Left renal pelvis (tissue), 4 donors: ENCODE results near the gene FHIP1A. TPM values are rescaled to one million over a fixed set of nuclear protein-coding genes. Genes with fewer than 3 reads are reported as not detected.
"Not testable (repeated sequence)": the region's sequence is repeated elsewhere in the genome, so short reads cannot be mapped to it uniquely, and the experiment has no call there.

Source experiments
- DNase-seq, 4 donors: peaks; one replicate each; pipeline ENCODE4 v3.0.0-alpha.2; 2013; ENCODE audit warnings: low read depth in 4 of 4, low spot score in 3 of 4
- polyA plus RNA-seq, 4 donors: library from polyadenylated mRNA; unstranded; fragments of 120-200 nt; gene quantifications; one replicate each; pipeline ENCODE4 v1.2.1, GENCODE V29; 2013; ENCODE audit not compliant: insufficient read length in 4 of 4

Gene FHIP1A
- 1 to 10 TPM; 2.9 to 7.1 (median 5.5) TPM for polyA plus RNA-seq

- DNase-seq: peak; percentile 70 to 83 (median 76)
Observed at GRCh38 chr4:151408630-151409469, at the start of gene FHIP1A. Gene FHIP1A, plus strand, starts transcription at chr4:151409176. Its CDS starts 157,084 bp downstream, at chr4:151566260.

- no peak for DNase-seq
Observed at GRCh38 chr4:151359576-151359975, 49.4 kb upstream of the FHIP1A start.

- DNase-seq: no peak
Observed at GRCh38 chr4:151361126-151361525, 47.9 kb upstream of the FHIP1A start.

DNA sequence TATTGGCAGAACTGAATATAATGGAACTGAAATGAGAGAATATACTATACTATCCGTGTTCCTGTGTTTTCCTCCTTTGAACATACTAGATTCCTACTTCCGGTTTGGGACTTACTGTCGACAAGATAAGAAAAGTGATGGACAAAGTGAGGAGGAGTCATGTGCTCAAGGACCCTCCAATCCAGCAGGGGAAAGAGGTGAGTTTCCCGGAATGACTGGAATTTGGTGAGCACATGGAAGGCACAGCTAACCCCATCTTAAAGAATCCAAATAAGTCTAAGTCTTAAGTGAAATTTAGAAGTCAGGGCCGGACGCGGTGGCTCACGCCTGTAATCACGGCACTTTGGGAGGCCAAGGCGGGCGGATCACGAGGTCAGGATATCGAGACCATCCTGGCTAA, 47.0 kb upstream of the FHIP1A start:
- DNase-seq: no peak

GRCh38 chr4:151362404-151363164, 46.4 kb upstream of the FHIP1A start:
- DNase-seq: peak; percentile 44 to 63 (median 50)

DNA sequence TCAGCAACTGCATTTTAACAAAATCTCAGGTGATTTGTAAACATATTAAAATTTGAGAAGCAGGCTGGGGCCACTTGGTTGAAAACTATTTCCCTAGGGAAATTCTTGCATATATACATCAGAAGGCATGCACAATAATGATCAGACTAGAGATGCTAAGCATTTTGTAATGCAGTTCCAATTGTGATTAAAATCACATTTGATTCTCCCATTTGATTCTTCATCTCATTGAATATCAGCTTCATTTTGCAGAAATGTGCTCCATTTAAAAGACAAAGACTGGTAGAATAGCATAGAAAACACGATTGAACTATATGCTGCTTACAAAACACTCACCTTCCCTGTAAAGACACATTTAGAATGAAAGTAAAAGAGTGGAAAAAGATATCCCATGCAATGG, 32.4 kb upstream of the FHIP1A start:
- DNase-seq: no peak

- no peak for DNase-seq
Observed at GRCh38 chr4:151389311-151389710, 19.7 kb upstream of the FHIP1A start.

DNA sequence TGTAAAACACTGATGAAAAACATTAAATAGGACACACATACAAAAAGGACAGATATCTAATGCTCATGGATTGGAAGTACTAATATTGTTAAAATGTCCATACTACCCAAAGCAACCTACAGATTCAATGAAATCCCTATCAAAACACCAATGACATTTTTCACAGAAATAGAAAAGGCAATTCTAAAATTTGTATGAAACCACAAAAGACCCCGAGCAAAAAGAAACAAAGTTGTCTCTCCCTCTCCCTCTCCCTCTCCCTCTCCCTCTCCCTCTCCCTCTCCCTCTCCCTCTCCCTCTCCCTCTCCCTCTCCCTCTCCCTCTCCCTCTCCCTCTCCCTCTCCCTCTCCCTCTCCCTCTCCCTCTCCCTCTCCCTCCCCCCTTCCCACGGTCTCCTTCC, 19.2 kb upstream of the FHIP1A start:
- DNase-seq: not testable (repeated sequence)

DNA sequence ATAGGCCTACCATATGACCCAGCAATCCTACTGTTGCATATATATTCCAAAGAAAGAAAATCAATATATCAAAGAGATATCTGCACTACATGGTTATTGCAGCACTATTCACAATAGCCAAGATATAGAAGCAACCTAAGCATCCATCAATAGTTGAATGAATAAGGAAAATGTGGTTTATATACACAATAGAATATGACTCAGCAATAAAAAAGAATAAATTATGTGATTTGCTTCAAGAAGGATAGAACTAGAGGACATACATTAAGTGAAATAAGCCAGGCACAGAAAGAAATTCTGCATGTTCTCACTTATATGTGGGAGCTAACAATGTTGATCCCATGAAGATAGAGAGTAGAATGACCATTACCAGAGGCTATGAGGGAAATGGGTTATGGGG, 13.1 kb upstream of the FHIP1A start:
- no peak for DNase-seq

DNA sequence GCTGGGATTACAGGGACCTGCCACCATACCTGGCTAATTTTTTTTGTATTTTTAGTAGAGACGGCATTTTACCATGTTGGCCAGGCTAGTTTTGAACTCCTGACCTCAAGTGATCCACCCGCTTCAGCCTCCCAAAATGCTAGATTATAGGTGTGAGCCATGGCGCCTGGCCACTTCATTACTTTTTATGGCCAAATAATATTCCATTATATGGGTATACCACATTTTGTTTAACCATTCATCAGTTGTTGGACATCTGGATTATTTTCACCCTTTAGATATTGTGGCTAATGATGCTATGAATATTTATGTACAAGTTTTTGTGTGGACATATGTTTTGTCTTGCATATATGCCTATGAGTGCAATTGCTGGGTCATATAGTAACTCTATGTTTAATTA, 8.6 kb upstream of the FHIP1A start:
- no peak for DNase-seq

DNA sequence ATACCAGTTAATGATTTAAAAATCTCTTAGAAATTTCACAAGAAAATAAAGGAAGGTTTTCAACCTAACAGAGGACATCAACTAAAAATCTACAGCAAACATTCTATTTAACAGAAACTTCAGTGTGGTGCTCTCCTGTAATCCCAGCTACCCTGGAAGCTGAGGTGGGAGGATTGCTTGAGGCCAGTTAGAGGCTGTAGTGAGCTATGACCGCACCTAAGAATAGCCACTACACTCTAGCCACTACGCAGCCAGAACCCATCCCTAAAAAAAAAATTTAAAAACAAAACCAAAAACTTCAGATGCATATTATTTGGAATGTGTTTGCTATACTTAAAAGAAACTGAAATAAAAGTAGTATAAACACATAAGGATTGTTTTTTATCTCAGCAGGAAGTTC, 7.2 kb upstream of the FHIP1A start:
- DNase-seq: no peak

DNA sequence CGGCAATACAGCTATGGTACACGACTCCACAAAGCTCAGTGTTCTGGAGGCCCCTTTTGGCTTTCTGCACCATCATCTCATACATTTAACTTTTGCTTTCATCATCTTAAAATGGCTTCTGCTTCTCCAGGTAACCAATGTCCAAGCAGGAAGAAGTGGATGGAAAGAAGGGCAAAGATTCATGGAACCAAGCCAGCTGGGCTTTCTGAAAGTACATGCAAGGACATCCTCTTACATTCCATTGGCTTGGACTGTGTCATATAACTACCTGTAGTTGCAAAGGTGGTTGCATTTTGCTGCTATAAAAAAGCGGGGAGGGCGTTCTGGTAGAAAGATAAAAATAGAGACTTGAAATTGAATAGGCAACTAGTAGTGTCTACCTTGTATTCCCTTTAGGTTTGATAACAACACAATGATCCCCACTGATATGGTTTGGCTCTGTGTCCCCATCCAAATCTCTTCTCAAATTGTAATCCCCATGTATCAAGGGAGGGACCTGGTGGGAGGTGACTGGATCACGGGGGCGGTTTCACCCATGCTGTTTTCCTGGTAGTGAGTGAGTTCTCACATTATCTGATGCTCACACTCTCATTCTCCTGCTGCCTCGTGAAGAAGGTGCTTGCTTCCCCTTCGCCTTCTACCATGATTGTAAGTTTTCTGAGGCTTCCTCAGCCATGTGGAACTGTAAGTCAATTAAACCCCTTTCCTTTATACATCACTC, 6.7 kb upstream of the FHIP1A start:
- DNase-seq: no peak

DNA sequence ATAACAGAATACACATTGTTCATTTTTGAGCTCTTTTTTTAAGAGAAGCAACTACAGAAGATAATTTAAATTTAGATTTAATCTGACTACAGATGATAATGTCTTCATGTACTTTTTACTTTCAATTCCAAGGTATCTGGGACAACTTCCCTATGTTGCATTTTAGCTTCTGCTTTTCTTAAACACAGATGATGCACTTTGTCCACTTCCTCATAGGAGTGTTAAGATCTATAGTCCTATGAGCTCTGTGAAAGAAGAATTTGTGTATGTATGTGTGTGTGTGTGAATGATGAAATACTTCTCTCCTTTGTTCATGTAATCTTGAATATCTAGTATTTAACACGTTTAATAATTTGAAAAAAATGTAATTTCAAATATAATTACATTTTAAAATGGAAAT, 5.3 kb upstream of the FHIP1A start:
- DNase-seq: no peak

DNA sequence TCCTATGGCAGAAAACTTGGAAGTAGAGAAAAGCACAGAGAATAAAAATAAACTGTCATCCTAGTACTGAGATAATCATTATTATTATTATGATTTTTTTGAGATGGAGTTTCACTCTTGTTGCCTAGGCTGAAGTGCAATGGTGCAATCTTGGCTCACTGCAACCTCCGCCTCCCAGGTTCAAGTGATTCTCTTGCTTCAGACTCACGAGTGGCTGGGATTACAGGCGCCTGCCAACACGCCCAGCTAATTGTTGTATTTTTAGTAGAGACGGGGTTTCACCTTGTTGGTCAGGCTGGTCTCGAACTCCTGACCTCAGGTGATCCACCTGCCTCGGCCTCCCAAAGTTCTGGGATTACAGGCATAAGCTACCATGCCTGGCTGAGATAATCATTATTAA, 4.2 kb upstream of the FHIP1A start:
- DNase-seq: not testable (repeated sequence)

DNA sequence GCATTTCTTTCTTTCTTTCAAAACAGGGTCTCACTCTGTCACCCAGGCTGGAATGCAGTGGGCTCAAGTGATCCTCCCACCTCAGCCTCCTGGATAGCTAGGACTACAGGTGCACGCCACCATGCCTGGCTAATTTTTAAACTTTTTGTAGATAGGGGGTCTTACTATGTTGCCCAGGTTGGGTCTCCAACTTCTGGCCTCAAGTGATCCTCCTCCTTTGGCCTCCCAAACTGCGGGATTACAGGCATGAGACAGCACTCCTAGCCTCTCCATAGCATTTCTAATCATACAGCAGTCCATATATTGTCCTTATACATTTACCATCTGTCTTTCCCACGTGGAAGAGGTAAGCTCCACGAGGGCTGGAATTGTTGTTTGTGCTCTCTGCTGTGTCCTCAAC, 2.0 kb upstream of the FHIP1A start:
- no peak for DNase-seq

- peak in 1 of 4 donors; percentile 16 for DNase-seq
Observed at GRCh38 chr4:151407466-151408379, 1.3 kb upstream of the FHIP1A start.

GRCh38 chr4:151408380-151408629, 671 bp upstream of the FHIP1A start:
- DNase-seq: no peak

- DNase-seq: peak in 2 of 4 donors; percentile 16 to 50
Observed at GRCh38 chr4:151409470-151410313, 716 bp downstream of the FHIP1A start.

DNA sequence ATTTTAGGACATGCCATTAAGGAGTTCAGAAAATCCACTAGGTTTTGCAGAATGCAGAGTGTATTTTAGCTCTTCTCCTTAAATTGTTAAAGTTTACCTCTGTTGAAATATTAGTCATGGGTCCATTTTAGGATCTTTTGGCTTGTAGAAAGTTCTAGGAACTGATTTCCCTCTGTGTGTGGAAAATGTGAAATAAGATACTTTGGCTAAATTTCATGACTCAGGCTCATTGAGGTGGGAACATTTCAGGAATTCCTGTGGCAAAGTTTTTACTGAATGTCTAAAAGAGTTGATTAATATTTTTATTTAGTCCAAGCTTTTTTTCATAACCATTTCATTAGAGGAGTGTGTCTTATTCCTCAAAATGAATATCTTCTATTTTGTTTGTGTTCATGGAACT, 7.0 kb downstream of the FHIP1A start:
- no peak for DNase-seq
